GM12878 (cell line): ENCODE results near the gene NSD2. TPM values are rescaled to one million over a fixed set of nuclear protein-coding genes. Genes with fewer than 3 reads are reported as not detected.

Experiments used
- ATF3 ChIP-seq: IDR thresholded peaks from 2 replicates; pipeline ENCODE4 v1.6.1; 2011; ENCODE audit warnings: low read depth, mild to moderate bottlenecking, low read length, moderate library complexity, borderline replicate concordance; ENCODE audit errors: extremely low read depth
- BHLHE40 ChIP-seq, 2 experiments: fragments of 450-650 bp in 1 of 2; IDR thresholded peaks; 2 replicates each; pipeline ENCODE4 v1.6.1; 2011 to 2017; ENCODE audit warnings: low read depth in 2 of 2, borderline replicate concordance in 1 of 2, improper control_type of control experiment in 1 of 2, low read length in 1 of 2, mild to moderate bottlenecking in 1 of 2
- CEBPZ ChIP-seq: fragments of 150-350 bp; IDR thresholded peaks from 2 replicates; pipeline ENCODE4 v1.6.1; 2016; ENCODE audit warnings: low read depth, low read length
- CTCF ChIP-seq, 3 experiments: IDR thresholded peaks in 2 of 3; conservative IDR thresholded peaks in 1 of 3; 2 replicates each; pipeline ENCODE4 v1.5.1; 2011; ENCODE audit warnings: low read depth in 3 of 3, low read length in 3 of 3, mild to moderate bottlenecking in 3 of 3, control low read depth in 2 of 3, moderate library complexity in 2 of 3, inconsistent platforms in 1 of 3, mixed read lengths in 1 of 3; ENCODE audit not compliant: control insufficient read depth in 2 of 3, insufficient read depth in 1 of 3; ENCODE audit errors: extremely low read depth in 1 of 3
- EED ChIP-seq: sonication (generic); IDR thresholded peaks from 2 replicates; pipeline ENCODE4 v1.6.1; 2016; ENCODE audit warnings: antibody characterized with exemption, low read depth
- EZH2 ChIP-seq: IDR thresholded peaks from 2 replicates; pipeline ENCODE4 v1.6.1; 2012; ENCODE audit warnings: low read depth, mild to moderate bottlenecking, control low read depth, inconsistent platforms, low read length, borderline replicate concordance; ENCODE audit not compliant: control insufficient read depth
- GABPA ChIP-seq: IDR thresholded peaks from 2 replicates; pipeline ENCODE4 v1.6.1; 2014; ENCODE audit warnings: antibody characterized with exemption, low read depth, mild to moderate bottlenecking, inconsistent platforms
- KDM1A ChIP-seq: fragments of 200-600 bp; sonication (generic); IDR thresholded peaks from 2 replicates; pipeline ENCODE4 v1.6.1; 2016; ENCODE audit warnings: borderline replicate concordance
- MAX ChIP-seq: IDR thresholded peaks from 2 replicates; pipeline ENCODE4 v1.6.1; 2012; ENCODE audit warnings: low read depth, low read length, improper control_type of control experiment
- MYC ChIP-seq: IDR thresholded peaks from 2 replicates; pipeline ENCODE4 v1.6.1; 2011; ENCODE audit warnings: mild to moderate bottlenecking, low read length, moderate library complexity, inconsistent platforms; ENCODE audit not compliant: insufficient read depth, insufficient replicate concordance, insufficient read length, severe bottlenecking
- PKNOX1 ChIP-seq: fragments of 450-650 bp; IDR thresholded peaks from 2 replicates; pipeline ENCODE4 v1.6.1; 2016; ENCODE audit warnings: mild to moderate bottlenecking
- PML ChIP-seq: IDR thresholded peaks from 2 replicates; pipeline ENCODE4 v1.6.1; 2012; ENCODE audit warnings: low read length, inconsistent platforms
- RUNX3 ChIP-seq: IDR thresholded peaks from 2 replicates; pipeline ENCODE4 v1.6.1; 2012; ENCODE audit warnings: low read length, inconsistent platforms
- SREBF1 ChIP-seq: IDR thresholded peaks from 2 replicates; pipeline ENCODE4 v1.6.1; 2012; ENCODE audit warnings: mild to moderate bottlenecking, low read length
- SREBF2 ChIP-seq: IDR thresholded peaks from 2 replicates; pipeline ENCODE4 v1.6.1; 2012; ENCODE audit warnings: mild to moderate bottlenecking, low read length
- ZNF274 ChIP-seq: IDR thresholded peaks from one replicate; pipeline ENCODE4 v1.8.0; 2011; ENCODE audit not compliant: insufficient read length, insufficient read depth
- ZNF622 ChIP-seq: fragments of 450-650 bp; IDR thresholded peaks from 2 replicates; pipeline ENCODE4 v1.6.1; 2017; ENCODE audit warnings: mild to moderate bottlenecking, inconsistent platforms
- polyA plus RNA-seq, 11 experiments: library from polyadenylated mRNA; depleted of rRNA in 4 of 11; unstranded in 6 of 11; stranded (reverse) in 5 of 11; fragments of >200 nt; fragmentation: Nextera tagmentation in 4 of 11; fragmentation: Illumina TruSeq in 1 of 11; extraction: Ambion mirVana in 4 of 11; extraction: Trizol in 1 of 11; gene quantifications; 1 replicate in 1 of 11; 2 replicates in 10 of 11; pipeline versions ENCODE4 v1.2.1 to v1.2.3, GENCODE V29; 2011 to 2016; ENCODE audit warnings: inconsistent platforms in 2 of 11, missing spikeins in 2 of 11, low read depth in 1 of 11
- total RNA-seq, 4 experiments: library from RNA; depleted of rRNA in 3 of 4; stranded (reverse); fragments of >200 nt in 3 of 4; fragmentation: Illumina TruSeq in 1 of 4; extraction: Trizol in 1 of 4; gene quantifications; 2 replicates each; pipeline versions ENCODE4 v1.2.1 to v1.2.3, GENCODE V29; 2013 to 2021
- TF ChIP-seq, protein P1 (sequence below): IDR thresholded peaks from 2 replicates; pipeline ENCODE4 v1.6.1; 2011; ENCODE audit warnings: mild to moderate bottlenecking, low read depth, low read length, moderate library complexity; ENCODE audit not compliant: insufficient replicate concordance
- TF ChIP-seq, protein P2 (sequence below): IDR thresholded peaks from 2 replicates; pipeline ENCODE4 v1.6.1; 2011; ENCODE audit warnings: low read depth, low read length, improper control_type of control experiment, borderline replicate concordance

The NSD2 gene
- total and polyA plus RNA-seq, 10 of the 15 experiments (the other 5 are each of a cell fraction or from before 2014, with no cell fraction given) = 8.6 to 139 (median 67.2) TPM

GRCh38 chr4:2008921-2009650 lies 137.9 kb downstream of the NSD2 start, which contains the start of gene NELFA (continued):
- TF ChIP-seq CTCF (IDR thresholded peaks at IDR 0.05 in 2 of 3, conservative IDR thresholded peaks at IDR 0.05 in 1 of 3; ENCODE audit: control insufficient read depth in 2 of 3, extremely low read depth in 1 of 3, insufficient read depth in 1 of 3, low read depth in 3 of 3, low read length in 3 of 3) (peak in 2 of 3 experiments; percentile 1 to 30; a peak in 2 of 6 replicates), KDM1A (no peak), EED (no peak), SREBF1 (0 out of 2 replicates have a peak, but pooled peaks have one; percentile 22), ATF3 (peak; percentile 44; the same call in 1 of the 2 replicates), CEBPZ (no peak), SREBF2 (no peak), PML (peak; percentile 77; the same call in 1 of the 2 replicates), BHLHE40 (IDR thresholded peaks at IDR 0.05; ENCODE audit: borderline replicate concordance in 1 of 2, low read depth in 2 of 2, low read length in 1 of 2) (peak; percentile 57 to 87; a peak in 3 of 4 replicates), GABPA (no peak), ZNF274 (no peak), MYC (peak; percentile 32), RUNX3 (peak; percentile 94), PKNOX1 (peak; percentile 32; the same call in 1 of the 2 replicates), MAX (peak; percentile 67; the same call in 1 of the 2 replicates), EZH2 (no peak), ZNF622 (no peak)
- TF ChIP-seq, protein P1, sequence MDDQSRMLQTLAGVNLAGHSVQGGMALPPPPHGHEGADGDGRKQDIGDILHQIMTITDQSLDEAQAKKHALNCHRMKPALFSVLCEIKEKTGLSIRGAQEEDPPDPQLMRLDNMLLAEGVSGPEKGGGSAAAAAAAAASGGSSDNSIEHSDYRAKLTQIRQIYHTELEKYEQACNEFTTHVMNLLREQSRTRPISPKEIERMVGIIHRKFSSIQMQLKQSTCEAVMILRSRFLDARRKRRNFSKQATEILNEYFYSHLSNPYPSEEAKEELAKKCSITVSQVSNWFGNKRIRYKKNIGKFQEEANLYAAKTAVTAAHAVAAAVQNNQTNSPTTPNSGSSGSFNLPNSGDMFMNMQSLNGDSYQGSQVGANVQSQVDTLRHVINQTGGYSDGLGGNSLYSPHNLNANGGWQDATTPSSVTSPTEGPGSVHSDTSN = no peak
- TF ChIP-seq, protein P2, sequence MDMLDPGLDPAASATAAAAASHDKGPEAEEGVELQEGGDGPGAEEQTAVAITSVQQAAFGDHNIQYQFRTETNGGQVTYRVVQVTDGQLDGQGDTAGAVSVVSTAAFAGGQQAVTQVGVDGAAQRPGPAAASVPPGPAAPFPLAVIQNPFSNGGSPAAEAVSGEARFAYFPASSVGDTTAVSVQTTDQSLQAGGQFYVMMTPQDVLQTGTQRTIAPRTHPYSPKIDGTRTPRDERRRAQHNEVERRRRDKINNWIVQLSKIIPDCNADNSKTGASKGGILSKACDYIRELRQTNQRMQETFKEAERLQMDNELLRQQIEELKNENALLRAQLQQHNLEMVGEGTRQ = no peak
